G401.6 (cell line): Measurements from ENCODE around the gene TEF.

Experiments used
- FAIRE-seq: peaks from 2 replicates; lab custom pipeline; 2012; peaks lifted over from hg19 to GRCh38; lab: Jason Lieb, UNC

The TEF gene, protein sequence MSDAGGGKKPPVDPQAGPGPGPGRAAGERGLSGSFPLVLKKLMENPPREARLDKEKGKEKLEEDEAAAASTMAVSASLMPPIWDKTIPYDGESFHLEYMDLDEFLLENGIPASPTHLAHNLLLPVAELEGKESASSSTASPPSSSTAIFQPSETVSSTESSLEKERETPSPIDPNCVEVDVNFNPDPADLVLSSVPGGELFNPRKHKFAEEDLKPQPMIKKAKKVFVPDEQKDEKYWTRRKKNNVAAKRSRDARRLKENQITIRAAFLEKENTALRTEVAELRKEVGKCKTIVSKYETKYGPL

GRCh38 chr22:41381329-41382097, at the start of gene TEF:
Gene TEF, plus strand, starts transcription at chr22:41381942. Its CDS starts 103 bp downstream, at chr22:41382045.
- peak; percentile 98 for FAIRE-seq

GRCh38 chr22:41332217-41332939, 49.4 kb upstream of the TEF start:
- FAIRE-seq: no peak

DNA sequence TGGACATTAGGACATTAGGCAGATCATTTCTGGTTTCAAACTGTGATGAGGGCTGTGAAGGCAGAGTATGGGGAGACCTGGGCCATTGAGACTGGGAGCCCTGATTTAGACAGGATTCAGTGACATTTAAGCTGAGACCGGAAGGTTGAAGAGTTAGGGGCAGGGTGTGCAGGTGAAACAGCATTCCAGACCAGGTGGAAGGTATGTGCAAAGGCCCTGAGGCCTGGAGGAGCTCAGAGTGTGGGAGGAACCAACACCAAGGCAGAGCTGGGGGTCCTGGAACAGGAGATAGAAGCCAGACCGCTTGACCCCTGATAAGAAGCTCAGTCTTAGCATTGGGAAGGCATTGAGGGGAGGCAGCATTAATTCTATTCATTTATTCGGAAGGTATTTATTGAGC, 47.9 kb upstream of the TEF start:
- FAIRE-seq: no peak

- FAIRE-seq: no peak
These were observed 47.5 kb upstream of the TEF start for GRCh38 chr22:41334215-41334614.

GRCh38 chr22:41334951-41335635, 46.6 kb upstream of the TEF start:
- FAIRE-seq: no peak

DNA sequence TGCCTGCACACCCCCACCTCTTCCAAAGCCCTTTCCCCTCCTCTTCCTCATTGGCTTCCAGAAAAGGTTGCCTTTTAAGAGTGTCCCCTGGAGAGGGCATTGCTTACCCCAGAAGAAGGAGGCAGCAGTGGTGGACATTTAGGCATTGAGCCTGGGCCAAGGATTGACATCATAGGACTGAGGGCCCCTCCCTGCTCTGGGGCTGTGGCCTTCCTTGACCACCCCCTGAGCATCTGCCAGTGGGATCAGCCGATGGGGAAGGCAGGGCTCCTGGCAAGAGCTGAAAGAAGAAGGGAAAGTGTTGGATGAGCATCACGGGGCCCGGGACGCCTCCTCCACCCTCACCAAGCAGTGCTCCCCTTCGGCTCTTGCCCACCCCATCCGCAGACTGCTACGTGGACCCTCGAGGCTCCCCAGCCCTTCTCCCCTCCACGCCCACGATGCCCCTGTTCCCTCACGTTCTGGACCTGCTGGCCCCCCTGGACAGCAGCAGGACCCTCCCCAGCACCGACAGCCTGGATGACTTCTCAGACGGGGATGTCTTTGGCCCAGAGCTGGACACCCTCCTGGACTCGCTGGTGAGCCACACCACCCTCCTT, 43.0 kb upstream of the TEF start:
- FAIRE-seq: no peak

GRCh38 chr22:41339823-41340222, 41.9 kb upstream of the TEF start:
- no peak for FAIRE-seq

GRCh38 chr22:41340357-41340756, 41.4 kb upstream of the TEF start:
- no peak for FAIRE-seq

- FAIRE-seq: no peak
These were observed 40.7 kb upstream of the TEF start for GRCh38 chr22:41341012-41341411.

DNA sequence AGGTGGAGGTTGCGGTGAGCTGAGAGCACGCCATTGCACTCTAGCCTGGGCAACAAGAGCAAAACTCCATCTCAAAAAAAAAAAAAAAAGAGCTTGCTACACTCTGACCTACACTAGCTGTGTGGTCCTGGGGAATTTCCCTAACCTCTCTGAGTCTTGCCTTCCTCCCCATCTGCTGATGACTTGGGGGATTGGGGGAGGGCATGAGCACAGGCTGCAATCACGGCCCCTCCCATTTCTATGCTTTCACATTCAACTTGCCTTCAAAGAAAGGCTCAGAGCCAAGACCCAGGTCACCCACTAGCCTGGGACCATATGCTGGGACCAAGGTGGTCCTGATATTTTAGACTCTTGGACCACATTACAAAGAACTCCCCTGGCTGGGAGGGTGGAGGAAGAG, 39.8 kb upstream of the TEF start:
- FAIRE-seq: no peak

DNA sequence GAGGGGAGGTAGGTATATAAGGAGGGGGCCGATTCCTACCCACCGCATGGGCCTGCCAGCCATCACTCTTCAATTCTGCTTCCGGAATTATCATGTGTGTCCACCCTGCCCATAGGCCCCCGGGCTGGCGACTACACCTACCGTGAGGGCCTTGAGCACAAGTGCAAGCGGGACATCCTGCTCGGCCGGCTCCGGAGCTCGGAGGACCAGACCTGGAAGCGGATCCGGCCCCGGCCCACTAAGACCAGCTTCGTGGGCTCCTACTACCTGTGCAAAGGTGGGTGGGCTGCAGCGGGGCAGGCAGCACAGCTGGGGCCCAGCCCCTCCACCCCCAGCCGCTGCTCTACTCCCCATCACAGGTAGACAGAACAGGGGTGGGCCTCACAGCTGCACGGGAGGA, 38.4 kb upstream of the TEF start:
- no peak for FAIRE-seq

- no peak for FAIRE-seq
These were observed 38.0 kb upstream of the TEF start for GRCh38 chr22:41343717-41344116.

GRCh38 chr22:41344189-41344788, 37.5 kb upstream of the TEF start:
- FAIRE-seq: no peak

DNA sequence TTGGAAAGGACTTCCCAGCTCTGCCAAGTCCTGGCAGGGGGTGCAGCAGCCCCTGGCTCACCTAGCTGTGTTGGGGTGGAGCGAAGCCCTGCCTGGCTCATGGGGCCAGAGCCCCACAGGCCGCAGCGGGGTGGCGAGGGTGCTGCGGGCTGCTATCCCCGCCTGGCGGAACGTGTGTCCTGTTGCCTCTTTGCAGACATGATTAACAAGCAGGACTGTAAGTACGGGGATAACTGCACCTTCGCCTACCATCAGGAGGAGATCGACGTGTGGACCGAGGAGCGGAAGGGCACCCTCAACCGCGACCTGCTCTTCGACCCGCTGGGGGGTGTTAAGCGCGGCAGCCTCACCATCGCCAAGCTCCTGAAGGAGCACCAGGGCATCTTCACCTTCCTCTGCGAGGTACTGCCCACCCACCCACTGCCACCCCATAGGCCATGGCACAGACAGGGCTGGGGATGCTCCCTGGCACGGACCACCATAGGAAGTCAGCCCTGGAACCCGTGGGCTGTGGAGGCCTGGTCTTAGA, 35.9 kb upstream of the TEF start:
- no peak for FAIRE-seq

DNA sequence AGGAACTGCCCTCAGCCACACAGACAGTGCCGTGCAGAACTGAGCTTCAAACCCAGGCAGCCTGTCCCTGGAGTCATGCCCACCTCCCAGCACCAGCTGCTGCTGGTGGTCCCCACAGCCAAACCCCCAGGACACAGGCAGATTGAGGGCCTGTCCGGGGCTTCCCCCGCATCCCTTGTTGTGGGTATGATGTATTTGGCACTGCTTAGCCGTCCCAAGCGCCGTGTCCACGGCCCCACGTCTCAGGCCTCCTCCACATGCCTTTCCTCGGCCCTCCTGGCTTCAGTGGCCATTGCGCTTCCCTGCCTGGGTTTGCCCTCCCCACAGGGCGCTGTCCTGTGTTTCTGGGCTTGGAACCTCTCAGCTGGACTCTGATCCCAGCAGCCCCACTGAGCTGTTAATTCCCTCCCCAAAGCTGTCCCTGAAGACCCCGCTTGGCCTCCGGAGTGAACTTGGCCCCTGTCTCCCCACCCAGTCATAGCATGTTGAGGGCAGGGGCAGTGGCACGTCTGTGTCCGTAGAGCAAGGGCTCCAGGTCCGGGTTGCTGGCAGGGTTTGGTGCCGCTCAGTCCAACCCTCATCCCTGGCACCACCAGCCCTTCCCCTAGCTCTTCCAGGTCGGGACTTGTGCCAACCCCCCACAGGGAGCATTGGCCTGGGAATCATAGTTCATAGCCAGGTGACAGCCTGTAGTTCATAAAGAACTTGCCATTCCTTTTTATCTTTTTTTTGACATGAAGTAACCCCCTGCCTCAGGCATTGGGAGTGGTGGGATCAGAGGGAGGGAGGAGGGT, 34.5 kb upstream of the TEF start:
- FAIRE-seq: no peak

DNA sequence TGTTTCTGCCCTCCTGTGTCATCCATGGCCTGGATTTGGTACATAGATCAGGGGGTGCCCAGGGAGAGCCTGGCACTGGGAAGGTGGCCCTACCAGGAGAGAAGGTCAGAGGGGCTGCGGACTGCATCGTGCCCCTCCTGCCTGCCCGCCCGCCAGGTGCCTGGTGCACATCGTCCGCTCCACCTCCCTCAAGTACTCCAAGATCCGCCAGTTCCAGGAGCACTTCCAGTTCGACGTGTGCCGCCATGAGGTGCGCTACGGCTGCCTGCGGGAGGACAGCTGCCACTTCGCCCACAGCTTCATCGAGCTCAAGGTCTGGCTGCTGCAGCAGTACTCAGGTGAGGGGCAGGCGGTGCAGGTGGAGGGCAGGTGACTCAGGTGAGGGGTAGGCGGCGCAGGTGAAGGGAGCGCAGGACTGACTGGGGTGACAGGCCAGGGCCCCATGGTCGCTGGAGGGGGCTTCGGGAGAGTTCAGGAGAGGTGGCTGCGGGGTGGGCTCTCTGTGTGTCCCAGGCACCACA, 32.7 kb upstream of the TEF start:
- FAIRE-seq: no peak

DNA sequence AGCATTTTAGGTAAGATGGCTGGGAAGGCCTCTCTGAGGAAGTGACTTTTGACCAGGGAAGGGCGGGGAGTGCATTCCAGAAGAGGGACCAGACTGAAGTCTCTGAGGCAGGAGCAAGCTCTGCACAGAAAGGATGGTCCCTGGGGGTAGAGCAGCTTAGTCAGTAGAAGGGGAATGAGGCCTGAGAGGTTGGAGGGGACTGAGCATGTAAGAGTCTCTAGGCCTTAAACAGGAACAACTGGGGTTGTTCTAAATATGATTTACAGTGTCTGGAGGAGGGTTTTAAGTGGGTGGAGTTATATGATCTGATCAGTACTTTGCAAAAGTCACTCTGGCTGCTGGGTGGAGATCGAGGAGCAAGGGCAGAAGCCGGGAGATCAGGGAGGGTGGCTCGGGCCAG, 31.7 kb upstream of the TEF start:
- no peak for FAIRE-seq

DNA sequence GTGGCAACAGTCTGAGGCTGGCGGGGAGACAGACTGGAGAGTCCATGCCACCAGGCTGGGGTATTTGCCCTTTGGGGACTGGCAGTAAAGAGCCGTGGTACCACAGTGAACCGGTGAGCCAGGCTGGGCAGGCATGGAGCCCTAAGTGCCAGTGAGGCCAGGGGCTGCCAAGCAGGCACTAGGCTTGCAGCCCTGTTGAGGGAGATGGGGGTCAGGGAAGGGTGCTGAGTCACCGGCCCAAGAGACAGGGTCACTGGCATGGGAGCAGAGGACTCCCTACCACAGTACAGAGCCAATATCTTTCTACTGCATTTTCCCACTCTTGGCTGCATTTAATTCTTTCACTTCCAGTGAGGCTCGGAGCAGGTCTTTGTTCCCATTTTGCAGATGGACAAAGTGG, 30.7 kb upstream of the TEF start:
- no peak for FAIRE-seq

- FAIRE-seq: no peak
These were observed 29.7 kb upstream of the TEF start for GRCh38 chr22:41352058-41352457.

- FAIRE-seq: no peak
These were observed 27.7 kb upstream of the TEF start for GRCh38 chr22:41353862-41354575.
